Caco-2 (cell line): ENCODE data around the gene WAPL. TPM values are rescaled to one million over a fixed set of nuclear protein-coding genes. Genes with fewer than 3 reads are reported as not detected.

ENCODE experiments used
- BruUV-seq: library from RNA; stranded (reverse); fragments of 400-500 nt; replicated peaks from 2 replicates; lab custom pipeline; 2021; lab: Mats Ljungman, UMichigan
- CTCF ChIA-PET: fragments of 300-600 bp; sonication (Branson Sonifier 250); formaldehyde crosslinking; loops from one replicate; lab custom pipeline; 2022; ENCODE audit warnings: antibody characterized with exemption; lab: Charles Lee
- POLR2A ChIA-PET: fragments of 300-600 bp; sonication (Branson Sonifier 250); formaldehyde crosslinking; loops from one replicate; lab custom pipeline; 2022; ENCODE audit warnings: antibody characterized with exemption; lab: Charles Lee
- DNase-seq, 2 experiments: peaks; one replicate each; pipeline versions ENCODE4 v3.0.0 to v3.0.0-alpha.2; 2020 to 2022
- H3K27me3 ChIP-seq: replicated peaks from 2 replicates; pipeline ENCODE4 v1.6.0; 2011; ENCODE audit warnings: low read length; ENCODE audit not compliant: control insufficient read depth, insufficient read depth
- H3K36me3 ChIP-seq: 2 replicates; pipeline ENCODE4 v1.5.1; 2011; ENCODE audit warnings: low read length; ENCODE audit not compliant: control insufficient read depth, insufficient read depth
- H3K4me1 ChIP-seq: fragments of 250-450 bp; sonication (Bioruptor Pico); 2 replicates; pipeline ENCODE4 v1.5.1; 2020; ENCODE audit warnings: mild to moderate bottlenecking
- H3K4me3 ChIP-seq: 2 replicates; pipeline ENCODE4 v1.5.1; 2011; ENCODE audit warnings: low read depth, mild to moderate bottlenecking, control low read depth, low read length
- H3K9me3 ChIP-seq: fragments of 250-450 bp; sonication (Bioruptor Pico); 2 replicates; pipeline ENCODE4 v1.5.1; 2020; ENCODE audit warnings: mild to moderate bottlenecking, moderate library complexity
- H3K27ac Mint-ChIP-seq: one replicate; pipeline ENCODE4 v1.8.0; 2022; ENCODE audit warnings: mixed read lengths; ENCODE audit not compliant: unreplicated experiment
- H3K27me3 Mint-ChIP-seq: one replicate; pipeline ENCODE4 v1.8.0; 2022; ENCODE audit warnings: mixed read lengths; ENCODE audit not compliant: insufficient read depth, unreplicated experiment
- H3K36me3 Mint-ChIP-seq: one replicate; pipeline ENCODE4 v1.8.0; 2022; ENCODE audit warnings: mild to moderate bottlenecking, mixed read lengths; ENCODE audit not compliant: insufficient read depth, unreplicated experiment
- H3K4me1 Mint-ChIP-seq: one replicate; pipeline ENCODE4 v1.8.0; 2022; ENCODE audit warnings: low read depth, mixed read lengths; ENCODE audit not compliant: unreplicated experiment
- H3K4me3 Mint-ChIP-seq: one replicate; pipeline ENCODE4 v1.8.0; 2022; ENCODE audit warnings: mild to moderate bottlenecking, moderate library complexity, mixed read lengths; ENCODE audit not compliant: unreplicated experiment
- H3K9me3 Mint-ChIP-seq: one replicate; pipeline ENCODE4 v1.8.0; 2022; ENCODE audit warnings: mixed read lengths; ENCODE audit not compliant: unreplicated experiment
- CTCF ChIP-seq, 2 experiments: fragments of 200-600 bp in 1 of 2; IDR thresholded peaks; 1 replicate in 1 of 2; 2 replicates in 1 of 2; pipeline versions ENCODE4 v1.5.1 to v1.8.0; 2011 to 2022; ENCODE audit warnings: antibody characterized with exemption in 1 of 2, control low read depth in 1 of 2, inconsistent platforms in 1 of 2, low read depth in 1 of 2, low read length in 1 of 2, mild to moderate bottlenecking in 1 of 2, moderate library complexity in 1 of 2; ENCODE audit not compliant: insufficient read depth in 1 of 2, severe bottlenecking in 1 of 2, unreplicated experiment in 1 of 2
- intact Hi-C: fragments of 100-400 bp; cut with micrococcal nuclease; formaldehyde crosslinking; loops from one replicate; pipeline ENCODE4 v1.10.0; 2022; ENCODE audit not compliant: unreplicated experiment
- total RNA-seq: library from RNA; stranded (reverse); gene quantifications from 2 replicates; pipeline ENCODE4 v1.2.3, GENCODE V29; 2022

The WAPL gene
- total RNA-seq, 1 experiment from 2014 or later = 49.2 TPM

- Histone ChIP-seq H3K27me3 (no peaks in the 10 kb centered on the region), H3K9me3 (no peaks in the 10 kb centered on the region), H3K36me3 (peaks cover 2% of the 10 kb centered on the region; the same call in 1 of the 2 replicates), H3K4me3 (no peak overlapping the region), H3K4me1 (no peaks in the 10 kb centered on the region)
- H3K4me1 Mint-ChIP-seq = no peaks in the 10 kb centered on the region
- intact Hi-C loops = no loop called here
- POLR2A ChIA-PET = no interaction called here
- CTCF ChIA-PET = no interaction called here
- no peak for TF ChIP-seq CTCF (IDR thresholded peaks at IDR 0.05; ENCODE audit: insufficient read depth in 1 of 2, low read depth in 1 of 2, low read length in 1 of 2, severe bottlenecking in 1 of 2, unreplicated experiment in 1 of 2)
- no peak for DNase-seq
- H3K9me3 Mint-ChIP-seq = no peaks in the 10 kb centered on the region
- peaks cover 58% of the 10 kb centered on the region for H3K36me3 Mint-ChIP-seq
- no peak overlapping the region for H3K4me3 Mint-ChIP-seq
- no TSS peak for BruUV-seq
- no peak overlapping the region for H3K27ac Mint-ChIP-seq
- no peaks in the 10 kb centered on the region for H3K27me3 Mint-ChIP-seq
These were observed 39.8 kb downstream of the WAPL start for GRCh38 chr10:86481761-86482160.

- POLR2A ChIA-PET = no interaction called here
These were observed 41.0 kb downstream of the WAPL start for GRCh38 chr10:86480571-86480970.

GRCh38 chr10:86472061-86472460, 49.5 kb downstream of the WAPL start:
- BruUV-seq = no TSS peak
- Histone ChIP-seq H3K9me3 (no peaks in the 10 kb centered on the region), H3K4me1 (peaks cover 14% of the 10 kb centered on the region), H3K27me3 (no peaks in the 10 kb centered on the region), H3K36me3 (peaks cover 4% of the 10 kb centered on the region; the same call in 1 of the 2 replicates), H3K4me3 (no peak overlapping the region)
- Mint-ChIP-seq H3K4me1 (peaks cover 8% of the 10 kb centered on the region), H3K4me3 (no peak overlapping the region), H3K9me3 (no peaks in the 10 kb centered on the region), H3K27me3 (no peaks in the 10 kb centered on the region), H3K27ac (no peak overlapping the region), H3K36me3 (peaks cover 49% of the 10 kb centered on the region)
- ChIA-PET POLR2A (no interaction called here), CTCF (no interaction called here)
- DNase-seq = no peak
- intact Hi-C loops = loop anchor here (2.0 to 5.0 kb wide), 2 partner anchors 49 to 70 kb away; partner anchors contain the start of gene WAPL
- TF ChIP-seq CTCF (IDR thresholded peaks at IDR 0.05; ENCODE audit: insufficient read depth in 1 of 2, low read depth in 1 of 2, low read length in 1 of 2, severe bottlenecking in 1 of 2, unreplicated experiment in 1 of 2) = no peak

More at GRCh38 chr10:86480571-86480970, 41.0 kb downstream of the WAPL start:
- Histone ChIP-seq H3K9me3 (no peaks in the 10 kb centered on the region), H3K4me1 (no peaks in the 10 kb centered on the region), H3K4me3 (no peak overlapping the region), H3K27me3 (no peaks in the 10 kb centered on the region), H3K36me3 (peaks cover 2% of the 10 kb centered on the region; the same call in 1 of the 2 replicates)
- TF ChIP-seq CTCF (IDR thresholded peaks at IDR 0.05; ENCODE audit: insufficient read depth in 1 of 2, low read depth in 1 of 2, low read length in 1 of 2, severe bottlenecking in 1 of 2, unreplicated experiment in 1 of 2) = no peak
- Mint-ChIP-seq H3K4me3 (no peak overlapping the region), H3K27ac (no peak overlapping the region), H3K36me3 (peaks cover 52% of the 10 kb centered on the region), H3K9me3 (no peaks in the 10 kb centered on the region), H3K27me3 (no peaks in the 10 kb centered on the region), H3K4me1 (no peaks in the 10 kb centered on the region)
- intact Hi-C loops = no loop called here
- BruUV-seq = no TSS peak
- CTCF ChIA-PET = interaction anchor here (0.5 kb wide), 1 partner anchor 659 kb away, joined by 3 read pairs; no protein-coding TSS in a partner anchor
- no peak for DNase-seq
